Prostate gland (tissue), 2 donors: Measurements from ENCODE around the gene FRYL. TPM values are rescaled to one million over a fixed set of nuclear protein-coding genes. Genes with fewer than 3 reads are reported as not detected.

Experiments used
- DNase-seq: peaks from one replicate; pipeline ENCODE4 v3.0.0-alpha.2; 2019; ENCODE audit warnings: low spot score
- H3K27ac ChIP-seq, 2 donors: fragments of 200-600 bp; sonication (generic); 2 replicates each; pipeline ENCODE4 v1.5.1; 2017 to 2019
- H3K27me3 ChIP-seq: fragments of 200-600 bp; sonication (generic); replicated peaks from 2 replicates; pipeline ENCODE4 v1.5.1; 2019; ENCODE audit not compliant: insufficient read depth
- H3K36me3 ChIP-seq, 2 donors: fragments of 200-600 bp; sonication (generic); 1 replicate in 1 of 2; 2 replicates in 1 of 2; pipeline versions ENCODE4 v1.5.1 to v1.8.1; 2017 to 2019
- H3K4me1 ChIP-seq: fragments of 200-600 bp; sonication (generic); replicated peaks from 2 replicates; pipeline ENCODE4 v1.5.1; 2019
- H3K4me3 ChIP-seq, 2 donors: fragments of 200-600 bp; sonication (generic); 2 replicates each; pipeline ENCODE4 v1.5.1; 2017 to 2019
- H3K9me3 ChIP-seq: fragments of 200-600 bp; sonication (generic); 2 replicates; pipeline ENCODE4 v1.5.1; 2017
- POLR2A ChIP-seq: fragments of 450-650 bp; IDR thresholded peaks from one replicate; pipeline ENCODE4 v1.6.1; 2016; ENCODE audit warnings: antibody characterized with exemption, mild to moderate bottlenecking
- POLR2AphosphoS5 ChIP-seq: sonication (generic); formaldehyde crosslinking; IDR thresholded peaks from one replicate; pipeline ENCODE4 v1.6.1; 2017; ENCODE audit warnings: antibody characterized with exemption
- WGBS: methylation state at CpG from one replicate; pipeline ENCODE4 v1.1.5; 2018; 5-methylcytosine and 5-hydroxymethylcytosine counted together
- intact Hi-C: fragments of 100-400 bp; cut with DNase I; formaldehyde crosslinking; loops from one replicate; pipeline ENCODE4 v1.14.2; 2022
- total RNA-seq, 2 donors: library from RNA; depleted of rRNA; stranded (reverse); fragments of >200 nt; gene quantifications; one replicate each; pipeline ENCODE4 v1.1.0, GENCODE V29; 2016
- TF ChIP-seq, protein P1 (sequence below), 4 experiments: fragments of 200-600 bp in 2 of 4; fragments of 450-650 bp in 2 of 4; sonication (generic) in 2 of 4; IDR thresholded peaks; 1 replicate in 3 of 4; 2 replicates in 1 of 4; pipeline ENCODE4 v1.5.1; 2016 to 2019; ENCODE audit warnings: antibody characterized with exemption in 4 of 4, mild to moderate bottlenecking in 2 of 4, moderate library complexity in 2 of 4

The FRYL gene
- total RNA-seq, 2 donors from 2014 or later, result 40.0 to 47.6 TPM

DNA sequence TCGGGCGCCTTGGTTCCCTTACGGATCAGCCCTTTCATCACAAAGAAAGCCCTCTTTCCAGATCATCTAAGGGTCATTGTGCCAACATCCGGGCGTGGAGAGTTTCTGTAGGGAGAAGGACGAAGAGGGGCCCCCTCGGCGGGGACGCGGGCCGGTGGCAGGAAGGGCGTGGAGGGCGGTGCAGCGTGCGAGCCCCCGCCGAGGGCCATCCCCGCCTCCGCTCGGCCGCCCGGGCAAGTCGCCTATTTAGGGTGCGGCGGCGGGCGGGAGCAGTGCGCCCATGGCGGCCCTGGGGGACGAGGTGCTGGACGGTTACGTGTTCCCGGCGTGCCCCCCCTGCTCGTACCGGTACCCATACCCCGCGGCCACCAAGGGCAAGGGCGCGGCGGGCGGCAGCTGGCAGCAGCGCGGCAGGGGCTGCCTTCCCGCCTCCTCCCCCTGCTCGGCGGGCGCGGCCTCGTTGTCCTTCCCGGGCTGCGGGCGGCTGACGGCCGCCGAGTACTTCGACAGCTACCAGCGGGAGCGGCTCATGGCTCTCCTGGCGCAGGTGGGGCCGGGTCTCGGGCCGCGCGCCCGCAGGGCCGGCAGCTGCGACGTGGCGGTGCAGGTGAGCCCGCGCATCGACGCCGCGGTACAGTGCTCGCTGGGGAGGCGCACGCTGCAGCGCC is 289.9 kb downstream of the FRYL start, which contains the start of gene ZAR1:
Gene ZAR1 (plus strand): TSS at position 241 of the 668 bp plus-strand sequence. CDS start 40 bp downstream, at position 281.
- intact Hi-C loops, result no loop called here
- Histone ChIP-seq H3K9me3 (no peaks in the 10 kb centered on the region), H3K27me3 (no peaks in the 10 kb centered on the region), H3K4me1 (no peaks in the 10 kb centered on the region), H3K27ac (no peak within 1 kb of the TSS), H3K4me3 (peak within 1 kb of the TSS; percentile 17 to 20), H3K36me3 (no peaks in the 10 kb centered on the region)
- TF ChIP-seq, protein P1, sequence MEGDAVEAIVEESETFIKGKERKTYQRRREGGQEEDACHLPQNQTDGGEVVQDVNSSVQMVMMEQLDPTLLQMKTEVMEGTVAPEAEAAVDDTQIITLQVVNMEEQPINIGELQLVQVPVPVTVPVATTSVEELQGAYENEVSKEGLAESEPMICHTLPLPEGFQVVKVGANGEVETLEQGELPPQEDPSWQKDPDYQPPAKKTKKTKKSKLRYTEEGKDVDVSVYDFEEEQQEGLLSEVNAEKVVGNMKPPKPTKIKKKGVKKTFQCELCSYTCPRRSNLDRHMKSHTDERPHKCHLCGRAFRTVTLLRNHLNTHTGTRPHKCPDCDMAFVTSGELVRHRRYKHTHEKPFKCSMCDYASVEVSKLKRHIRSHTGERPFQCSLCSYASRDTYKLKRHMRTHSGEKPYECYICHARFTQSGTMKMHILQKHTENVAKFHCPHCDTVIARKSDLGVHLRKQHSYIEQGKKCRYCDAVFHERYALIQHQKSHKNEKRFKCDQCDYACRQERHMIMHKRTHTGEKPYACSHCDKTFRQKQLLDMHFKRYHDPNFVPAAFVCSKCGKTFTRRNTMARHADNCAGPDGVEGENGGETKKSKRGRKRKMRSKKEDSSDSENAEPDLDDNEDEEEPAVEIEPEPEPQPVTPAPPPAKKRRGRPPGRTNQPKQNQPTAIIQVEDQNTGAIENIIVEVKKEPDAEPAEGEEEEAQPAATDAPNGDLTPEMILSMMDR (IDR thresholded peaks at IDR 0.05), result no peak
- TF ChIP-seq POLR2A, result no peak
- TF ChIP-seq POLR2AphosphoS5, result no peak
- 3% methylated on average over 35 of the region's 80 CpGs for WGBS
- no peak for DNase-seq

DNA sequence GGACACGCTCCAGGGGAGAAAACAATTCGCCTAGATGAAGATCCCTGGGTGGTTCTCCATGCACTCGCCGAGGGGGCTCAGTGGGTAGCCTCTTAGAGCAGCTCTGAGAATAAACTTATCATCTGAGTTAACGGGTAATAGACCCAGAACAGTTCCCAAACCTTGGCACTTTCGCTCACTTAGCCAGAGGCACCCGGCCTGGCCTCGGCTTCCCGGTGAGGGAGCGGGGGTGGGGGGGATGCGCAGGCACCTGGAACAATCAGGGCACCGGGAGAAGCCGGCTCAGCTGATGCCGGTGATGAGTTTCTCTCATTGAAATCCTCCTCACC is 290.4 kb downstream of the FRYL start:
- 41% methylated on average over 14 of the region's 14 CpGs for WGBS
- no peaks in the 10 kb centered on the region for H3K27me3 ChIP-seq

DNA sequence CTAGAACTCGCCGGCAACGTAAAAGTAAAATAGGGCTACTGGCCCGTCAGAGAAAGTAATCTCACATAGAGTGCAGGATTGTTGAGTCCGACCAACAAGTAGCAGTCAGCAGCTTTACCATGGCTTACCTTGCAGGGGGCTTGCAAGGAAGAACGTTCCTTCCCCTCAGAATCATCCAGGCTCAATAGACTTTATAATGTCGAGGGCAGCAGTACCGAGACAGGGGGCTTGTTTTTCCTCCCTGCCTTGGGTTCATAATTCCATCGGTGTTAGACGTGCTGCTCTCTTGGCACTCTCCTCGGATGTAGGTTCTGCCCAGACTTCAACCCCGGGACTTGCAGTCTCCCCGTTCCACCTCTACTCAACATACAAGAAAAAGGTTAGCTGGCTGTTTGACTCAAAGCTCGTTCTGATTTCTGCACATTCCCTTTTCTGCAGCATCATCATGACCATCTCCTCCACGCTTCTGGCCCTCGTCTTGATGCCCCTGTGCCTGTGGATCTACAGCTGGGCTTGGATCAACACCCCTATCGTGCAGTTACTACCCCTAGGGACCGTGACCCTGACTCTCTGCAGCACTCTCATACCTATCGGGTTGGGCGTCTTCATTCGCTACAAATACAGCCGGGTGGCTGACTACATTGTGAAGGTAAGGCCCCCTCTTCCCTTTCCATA is 295.4 kb downstream of the FRYL start:
- intact Hi-C loops, result no loop called here
- Histone ChIP-seq H3K27me3 (no peaks in the 10 kb centered on the region), H3K27ac (no peak overlapping the region), H3K9me3 (no peaks in the 10 kb centered on the region), H3K4me1 (no peaks in the 10 kb centered on the region), H3K36me3 (no peaks in the 10 kb centered on the region), H3K4me3 (no peak overlapping the region)
- DNase-seq, result no peak
- 64% methylated on average over 22 of the region's 22 CpGs for WGBS
- TF ChIP-seq, protein P1 (IDR thresholded peaks at IDR 0.05), result no peak
- TF ChIP-seq POLR2A (no peak), POLR2AphosphoS5 (no peak)

More for the DNA sequence above, 290.4 kb downstream of the FRYL start:
- Histone ChIP-seq H3K4me1 (no peaks in the 10 kb centered on the region), H3K9me3 (no peaks in the 10 kb centered on the region), H3K27ac (no peak overlapping the region), H3K36me3 (no peaks in the 10 kb centered on the region), H3K4me3 (no peak overlapping the region)
- no peak for DNase-seq
- TF ChIP-seq POLR2AphosphoS5, result no peak
- intact Hi-C loops, result no loop called here

DNA sequence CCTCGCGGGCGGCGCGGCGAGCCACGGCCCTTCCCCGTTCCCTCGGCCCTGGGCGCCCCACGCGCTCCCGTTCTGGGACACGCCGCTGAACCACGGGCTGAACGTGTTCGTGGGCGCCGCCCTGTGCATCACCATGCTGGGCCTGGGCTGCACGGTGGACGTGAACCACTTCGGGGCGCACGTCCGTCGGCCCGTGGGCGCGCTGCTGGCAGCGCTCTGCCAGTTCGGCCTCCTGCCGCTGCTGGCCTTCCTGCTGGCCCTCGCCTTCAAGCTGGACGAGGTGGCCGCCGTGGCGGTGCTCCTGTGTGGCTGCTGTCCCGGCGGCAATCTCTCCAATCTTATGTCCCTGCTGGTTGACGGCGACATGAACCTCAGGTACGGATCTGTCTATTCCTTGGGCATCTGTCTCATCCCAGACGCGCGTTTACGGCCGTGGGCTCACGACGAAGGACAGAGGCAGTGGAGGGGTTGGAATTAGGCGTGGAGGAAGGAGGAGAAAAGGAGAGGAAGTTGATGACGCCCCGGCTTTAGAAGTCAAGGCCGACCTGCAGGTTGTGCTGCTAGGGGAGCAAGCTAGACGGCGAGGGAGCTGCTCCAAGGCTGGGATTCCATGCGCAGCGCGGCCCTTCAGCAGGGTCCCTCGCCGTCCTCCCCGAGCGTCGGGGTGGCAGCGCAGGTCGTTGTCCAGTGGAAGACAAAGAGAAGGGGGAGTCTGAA is 296.1 kb downstream of the FRYL start:
- peak overlapping the region; percentile 16 to 32 for H3K4me3 ChIP-seq

More for the DNA sequence above, 296.1 kb downstream of the FRYL start:
- Histone ChIP-seq H3K9me3 (no peaks in the 10 kb centered on the region), H3K4me1 (no peaks in the 10 kb centered on the region), H3K27me3 (no peaks in the 10 kb centered on the region), H3K27ac (no peak overlapping the region), H3K36me3 (no peaks in the 10 kb centered on the region)
- intact Hi-C loops, result no loop called here
- DNase-seq, result no peak
- TF ChIP-seq POLR2AphosphoS5, result no peak
- TF ChIP-seq, protein P1 (IDR thresholded peaks at IDR 0.05), result no peak
- no peak for TF ChIP-seq POLR2A
- 12% methylated on average over 60 of the region's 66 CpGs for WGBS
